Superior temporal gyrus (tissue), 1 donor: ENCODE results near the gene DOHH.
"Not testable (repeated sequence)": the region's sequence is repeated elsewhere in the genome, so short reads cannot be mapped to it uniquely, and the experiment has no call there.

Experiments used
- DNase-seq: peaks from one replicate; pipeline ENCODE4 v3.0.0-alpha.2; 2016; ENCODE audit errors: extremely low spot score

DOHH gene

DNA sequence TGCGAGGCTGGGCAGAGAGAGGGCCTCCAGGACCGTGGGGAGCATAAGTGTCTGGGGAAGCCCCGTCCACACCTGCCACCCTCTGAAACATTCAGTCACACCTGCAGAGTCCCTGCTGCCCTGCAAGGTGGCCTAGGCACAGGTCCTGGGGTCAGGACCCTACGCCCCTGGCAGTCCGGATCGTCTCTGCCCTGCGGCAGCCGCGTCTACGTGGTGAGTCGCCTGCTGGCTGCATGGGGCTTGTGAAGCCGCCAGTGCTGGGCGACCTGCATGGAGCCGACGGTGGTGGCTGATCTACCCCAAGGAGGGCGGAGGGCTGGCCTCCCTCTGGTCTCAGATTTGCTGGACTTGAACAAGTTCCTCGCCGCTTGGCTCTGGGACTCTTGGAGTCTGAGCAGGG lies 18.7 kb upstream of the DOHH start:
- no peak for DNase-seq

DNA sequence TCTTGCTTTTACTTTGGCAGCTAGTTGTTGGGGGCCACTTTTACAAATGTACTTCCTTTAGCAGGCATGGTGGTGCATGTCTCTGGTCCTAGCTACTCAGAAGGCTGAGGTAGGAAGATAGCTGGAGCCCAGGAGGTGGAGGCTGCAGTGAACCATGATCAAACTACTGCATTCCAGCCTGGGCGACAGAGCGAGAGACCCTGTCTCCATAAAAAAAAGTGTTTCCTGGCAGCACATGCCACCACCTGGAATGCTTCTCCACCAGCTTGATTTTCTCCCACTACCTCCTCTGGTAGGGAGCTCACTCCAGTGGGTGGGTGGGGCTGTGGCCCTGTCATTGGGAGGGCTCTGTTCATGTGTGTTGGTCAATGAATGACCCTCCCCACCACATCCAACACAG lies 18.2 kb upstream of the DOHH start:
- no peak for DNase-seq

DNA sequence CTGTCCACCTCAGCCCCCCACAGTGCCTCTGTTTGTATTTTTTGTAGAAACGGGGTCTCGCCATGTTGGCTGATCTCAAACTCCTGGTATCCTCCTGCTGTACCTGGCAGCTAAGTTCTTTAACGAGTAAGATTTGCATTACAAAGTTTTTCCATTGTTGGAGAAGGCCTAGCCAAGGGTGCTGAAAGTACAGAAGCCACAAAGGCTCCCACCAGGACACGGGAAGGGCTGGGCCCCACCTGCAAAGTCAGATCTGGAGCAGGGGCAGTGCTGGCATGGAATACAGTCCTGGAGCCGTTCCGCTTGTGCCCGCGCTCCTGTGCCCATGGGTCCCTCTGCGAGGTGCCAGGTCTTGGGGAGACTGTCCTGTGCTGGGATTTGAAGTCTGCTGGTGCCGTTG lies 17.8 kb upstream of the DOHH start:
- DNase-seq: no peak

- no peak for DNase-seq
Measured at GRCh38 chr19:3517638-3518037, 17.2 kb upstream of the DOHH start.

- DNase-seq: no peak
Measured at GRCh38 chr19:3516675-3517207, 16.3 kb upstream of the DOHH start.

GRCh38 chr19:3515891-3516422 lies 15.5 kb upstream of the DOHH start:
- DNase-seq: peak; percentile 39

DNA sequence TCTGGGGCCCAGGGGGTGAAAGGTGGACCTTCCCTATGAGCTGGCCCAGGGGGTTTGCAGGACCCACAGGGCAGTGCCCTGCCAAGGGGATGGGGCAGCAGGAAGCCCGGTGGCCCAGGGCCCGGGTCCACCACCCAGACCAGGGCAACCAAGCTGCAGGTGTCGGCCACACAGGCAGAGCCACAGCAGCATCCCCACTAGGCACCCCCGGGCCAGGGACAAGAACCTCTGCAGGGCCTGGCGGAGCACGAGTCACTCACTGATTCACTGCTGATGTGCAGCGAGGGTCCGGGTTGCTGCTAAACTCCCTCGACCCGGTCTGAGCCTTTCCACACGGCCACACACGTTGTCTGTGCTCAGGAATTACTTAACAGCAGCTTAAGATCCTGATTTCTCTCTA lies 14.5 kb upstream of the DOHH start:
- DNase-seq: no peak

DNA sequence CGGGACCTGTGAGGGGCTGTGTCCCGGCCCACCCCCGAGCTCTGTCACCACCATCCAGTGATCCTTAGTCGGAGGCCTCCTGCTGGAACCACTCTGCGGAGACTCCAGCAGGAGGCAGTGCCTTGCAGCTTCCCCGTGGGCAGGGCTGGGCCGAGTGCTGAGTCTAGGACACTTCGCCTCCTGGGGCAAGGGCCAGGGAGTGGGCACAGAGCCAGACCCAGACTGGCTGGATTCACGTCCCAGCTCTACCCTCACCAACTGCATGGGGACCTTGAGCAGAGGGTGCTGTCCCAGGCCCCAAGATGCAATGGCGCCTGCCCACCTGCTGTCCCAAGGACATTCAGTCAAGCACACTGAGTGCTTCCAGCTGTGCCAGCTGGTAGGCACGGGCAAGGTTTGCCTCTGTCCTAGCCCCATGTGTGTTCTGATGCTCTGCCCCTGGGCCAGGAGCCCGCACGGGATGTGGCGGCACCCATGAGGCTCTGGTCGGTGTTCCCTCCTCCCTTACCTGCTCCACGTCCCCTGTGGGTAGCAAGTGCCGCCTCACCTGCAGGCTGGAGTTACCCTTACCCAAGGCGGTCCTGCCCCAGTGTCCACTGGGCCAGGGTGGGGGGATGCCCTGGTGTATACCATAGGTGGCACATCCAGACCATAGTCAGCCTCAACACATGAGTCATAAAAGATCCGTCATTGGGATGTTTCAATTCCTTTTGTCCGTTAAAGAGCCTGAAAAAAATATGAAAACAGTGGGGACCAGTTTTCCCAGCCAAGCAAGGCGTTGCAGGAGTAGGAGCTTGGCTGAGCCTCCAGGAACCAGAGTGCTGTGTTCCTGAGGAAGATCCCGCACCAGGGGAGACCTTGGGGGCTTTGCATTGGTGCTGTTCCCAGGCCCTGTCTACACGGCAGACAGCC lies 13.0 kb upstream of the DOHH start:
- no peak for DNase-seq

- peak; percentile 59 for DNase-seq
Measured at GRCh38 chr19:3512562-3513228, 12.2 kb upstream of the DOHH start.

DNA sequence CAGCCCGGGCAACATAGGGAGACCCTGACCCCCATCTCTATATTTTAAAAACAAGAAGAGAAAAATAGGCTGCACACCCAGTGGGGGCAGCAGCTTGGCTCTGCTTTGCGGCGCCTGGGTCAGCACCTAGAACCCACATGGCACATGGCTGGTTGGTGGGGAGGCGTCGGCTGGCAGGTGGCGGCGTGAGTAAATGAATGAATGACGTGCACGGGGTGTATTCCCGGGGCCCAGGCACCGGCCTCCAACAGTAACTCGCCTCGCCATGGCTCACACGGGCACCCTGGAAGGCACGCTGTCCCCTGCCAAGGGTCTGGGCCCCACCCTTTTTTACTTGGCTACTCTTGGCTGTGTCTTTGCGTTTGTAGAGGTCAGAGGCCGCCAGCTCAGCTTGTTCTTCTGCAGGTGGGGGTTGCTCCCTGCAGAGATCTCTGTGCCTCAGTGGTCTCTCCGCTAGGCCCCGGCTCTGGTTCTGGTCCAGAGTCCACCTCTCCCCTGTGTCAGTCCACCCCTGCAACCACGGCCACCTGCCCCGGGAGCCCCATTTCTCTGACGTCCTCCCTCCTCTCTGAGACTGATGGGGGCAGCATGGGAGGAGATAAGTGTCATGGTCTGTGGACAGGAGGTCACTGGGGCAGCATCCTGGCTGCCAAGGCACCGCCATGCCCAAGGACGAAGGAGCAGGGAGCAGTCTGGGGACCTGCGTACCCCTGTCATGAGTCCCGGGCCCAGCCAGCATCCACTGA lies 11.2 kb upstream of the DOHH start:
- no peak for DNase-seq

DNA sequence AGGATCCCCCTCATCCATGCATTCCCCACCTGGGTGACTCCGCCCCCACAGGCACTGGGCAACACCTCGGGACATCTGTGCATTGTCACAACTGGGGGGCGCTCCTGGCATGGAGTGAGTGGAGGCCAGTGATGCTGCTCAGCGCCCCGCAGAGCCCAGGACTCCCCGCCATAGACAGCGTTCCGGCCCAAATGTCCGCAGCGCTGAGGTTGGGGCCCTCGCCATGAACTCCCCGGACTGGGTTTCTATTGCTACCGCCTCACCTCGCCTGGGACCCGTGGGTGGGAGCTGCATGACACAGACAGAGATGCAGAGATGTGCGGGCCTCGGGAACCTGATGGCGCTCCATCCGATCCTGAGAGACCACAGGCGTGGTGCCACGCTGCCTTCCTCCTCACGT lies 10.3 kb upstream of the DOHH start:
- DNase-seq: no peak

DNA sequence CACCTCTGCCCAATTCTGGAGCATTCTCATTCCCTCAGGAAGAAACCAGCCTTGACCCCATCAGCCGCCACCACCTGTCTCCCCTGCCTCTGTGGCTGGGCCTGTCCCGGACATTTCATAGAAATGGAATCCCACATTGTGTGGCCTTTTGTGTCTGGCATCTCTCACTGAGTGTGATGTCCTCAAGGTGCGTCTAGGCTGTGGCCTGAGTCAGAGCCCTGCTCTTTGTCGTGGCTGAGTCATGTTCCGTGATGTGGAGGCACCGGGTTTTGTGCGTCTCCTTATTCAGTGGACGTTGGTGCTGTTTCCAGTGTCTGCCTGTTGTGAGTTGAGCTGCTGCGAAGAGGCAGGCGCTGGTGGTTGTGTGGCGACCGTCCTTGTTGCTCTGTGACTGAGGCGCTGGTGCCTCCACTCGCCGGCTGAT lies 9.1 kb upstream of the DOHH start:
- DNase-seq: no peak

DNA sequence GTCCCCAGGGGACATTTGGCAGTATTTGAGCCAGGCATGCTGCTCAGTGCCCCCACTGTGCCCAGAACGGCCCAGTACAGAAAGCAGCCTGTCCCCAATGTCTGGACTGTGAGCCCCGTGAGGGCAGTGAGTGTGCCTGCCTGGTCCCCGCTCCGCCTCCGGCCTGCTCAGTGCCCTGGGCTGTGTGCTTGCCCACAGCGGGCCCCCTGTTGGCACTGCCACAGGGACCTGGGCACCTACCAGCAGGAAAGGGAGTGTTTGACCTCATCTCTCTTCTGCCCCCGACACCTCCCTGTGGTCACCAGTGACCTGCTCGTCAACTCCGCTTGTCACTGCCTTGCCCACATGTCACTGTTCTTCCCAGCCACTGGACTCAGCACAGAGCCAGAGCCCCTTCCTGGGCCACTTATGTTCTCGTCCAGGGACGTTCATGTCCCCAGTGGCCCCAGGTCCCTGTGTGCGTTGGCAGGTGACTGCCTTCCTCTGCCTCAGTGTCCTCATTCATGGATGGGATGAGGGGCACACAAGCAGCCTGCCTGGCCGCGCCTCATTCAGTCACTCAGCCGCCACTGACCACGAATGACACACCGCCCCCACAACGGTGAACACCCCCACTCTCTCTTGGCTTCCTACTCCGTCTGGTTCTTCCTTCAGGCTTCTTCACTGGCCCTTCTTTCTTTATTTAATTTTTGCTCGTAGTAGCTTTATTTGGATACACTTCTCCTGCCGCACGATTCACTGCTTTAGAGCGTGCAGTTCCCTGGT lies 8.5 kb upstream of the DOHH start:
- DNase-seq: no peak

- not testable (repeated sequence) for DNase-seq
Measured at GRCh38 chr19:3508121-3508661, 7.7 kb upstream of the DOHH start.

DNA sequence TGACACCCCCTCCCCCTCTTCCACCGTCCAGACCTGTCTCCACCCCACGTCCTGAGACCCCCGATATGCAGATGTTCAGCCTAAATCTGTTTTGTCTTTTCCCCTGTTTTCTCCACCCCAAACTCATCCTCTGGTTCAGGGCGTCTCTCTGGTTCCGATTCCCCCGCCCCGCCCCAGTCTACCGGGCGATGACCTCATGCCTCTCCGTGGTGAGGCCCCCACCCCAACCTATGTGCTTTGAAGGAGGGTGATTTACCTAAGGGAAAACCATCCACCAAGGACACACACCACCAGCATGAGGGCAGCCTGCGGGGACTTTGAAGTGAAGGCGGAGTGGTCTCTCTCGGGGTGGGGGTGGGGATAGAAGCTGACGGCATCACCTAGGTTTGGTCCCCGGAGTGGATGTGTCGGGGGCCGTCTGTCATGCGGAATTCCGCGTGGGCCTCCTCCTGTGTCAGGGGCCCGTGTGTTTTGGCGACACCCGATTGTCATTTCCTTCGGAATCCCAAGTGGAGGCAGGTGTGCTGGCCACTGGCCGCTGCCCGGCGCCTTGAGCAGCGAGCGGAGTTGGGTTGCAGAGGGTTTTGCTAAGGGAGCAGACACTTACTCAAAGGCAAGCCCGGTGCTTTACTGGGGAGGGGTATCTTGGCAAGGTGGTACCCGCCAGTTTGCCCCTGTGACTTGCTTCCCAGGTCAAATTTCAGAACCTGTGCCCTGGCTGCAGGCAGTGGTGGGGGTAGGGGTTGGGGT lies 7.1 kb upstream of the DOHH start:
- no peak for DNase-seq

- no peak for DNase-seq
Measured at GRCh38 chr19:3506384-3507340, 6.2 kb upstream of the DOHH start.

- DNase-seq: peak; percentile 98
Measured at GRCh38 chr19:3505598-3506383, 5.3 kb upstream of the DOHH start, which contains the start of gene FZR1. Gene FZR1 (plus strand): TSS chr19:3506311. CDS start chr19:3522990, 16,679 bp downstream.

- DNase-seq: no peak
Measured at GRCh38 chr19:3504735-3505134, 4.3 kb upstream of the DOHH start.
